ENCODE measurements around the gene SMIM10.
"Not testable (repeated sequence)": the region's sequence is repeated elsewhere in the genome, so short reads cannot be mapped to it uniquely, and the experiment has no call there.

GRCh38 chrX:134960366-134960765 lies 30.4 kb upstream of the SMIM10 start:
- TF ChIP-seq CTCF, POLR2A (IDR thresholded peaks at IDR 0.05): not testable (repeated sequence)
